WTC11 (cell line): ENCODE data around the gene ANKRD53.

Experiments
- CTCF ChIP-seq: fragments of 200-600 bp; IDR thresholded peaks from 2 replicates; pipeline ENCODE4 v1.8.0; 2022; ENCODE audit warnings: antibody characterized with exemption
- ZNF121 ChIP-seq: sonication (generic); formaldehyde crosslinking; IDR thresholded peaks from 2 replicates; pipeline ENCODE4 v1.8.0; 2023; ENCODE audit warnings: missing genetic modification reagents

- no peak for TF ChIP-seq ZNF121 (CRISPR knock-in tag)
- TF ChIP-seq CTCF: no peak
These were observed 35.8 kb upstream of the ANKRD53 start for GRCh38 chr2:70942396-70943204.
